Renal pelvis (tissue), 4 donors: ENCODE measurements around the gene PMS1. TPM values are rescaled to one million over a fixed set of nuclear protein-coding genes. Genes with fewer than 3 reads are reported as not detected.
"Not testable (repeated sequence)": the region's sequence is repeated elsewhere in the genome, so short reads cannot be mapped to it uniquely, and the experiment has no call there.

ENCODE experiments used
- DNase-seq: peaks from one replicate; pipeline ENCODE4 v3.0.0-alpha.2; 2013
- polyA plus RNA-seq, 3 donors: library from polyadenylated mRNA; unstranded; fragments of 120-200 nt; gene quantifications; one replicate each; pipeline ENCODE4 v1.2.1, GENCODE V29; 2013; ENCODE audit not compliant: insufficient read length in 3 of 3

Gene PMS1
- polyA plus RNA-seq, 3 donors: 31.7 to 41.6 (median 39.7) TPM

GRCh38 chr2:189858291-189858690, 74.0 kb downstream of the PMS1 start:
- peak; percentile 11 for DNase-seq

DNA sequence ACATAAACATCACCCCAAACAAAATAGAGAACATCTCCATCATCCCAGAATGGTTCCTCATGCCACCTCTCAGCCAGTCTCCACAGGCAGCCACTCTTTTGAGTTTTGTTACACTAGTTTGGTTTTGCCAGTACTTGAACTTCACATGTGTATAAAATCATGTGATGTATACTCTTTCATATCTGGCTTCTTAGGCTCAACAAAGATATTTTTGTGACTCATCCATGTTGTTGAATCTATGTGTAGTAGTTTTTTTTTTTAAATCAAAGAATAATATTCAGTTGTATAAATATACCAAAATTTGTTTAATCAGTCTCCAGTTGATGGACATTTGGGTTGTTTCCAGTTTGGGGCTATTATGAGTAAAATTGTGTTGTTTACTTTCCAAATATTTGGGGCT, 75.9 kb downstream of the PMS1 start:
- no peak for DNase-seq

- no peak for DNase-seq
Measured at GRCh38 chr2:189862751-189863150, 78.5 kb downstream of the PMS1 start.

DNA sequence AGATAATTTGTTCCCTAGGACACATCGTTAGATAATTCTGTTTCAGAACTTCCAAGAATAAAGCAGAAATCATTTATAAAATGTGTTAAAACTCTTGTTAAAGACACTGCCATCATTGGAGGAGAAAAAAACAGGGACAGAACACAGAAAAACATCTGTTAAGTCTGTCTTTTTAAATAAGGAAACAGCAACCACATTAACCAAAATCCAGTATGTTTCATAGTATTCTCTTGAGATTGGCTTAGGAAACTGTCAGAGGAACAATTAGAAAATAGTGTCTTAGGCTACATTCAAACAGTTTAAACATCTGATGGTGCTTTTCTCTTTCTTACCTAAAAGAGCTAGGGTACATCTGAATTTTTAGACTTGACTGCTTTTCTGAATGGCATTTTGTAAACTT, 81.6 kb downstream of the PMS1 start:
- no peak for DNase-seq

DNA sequence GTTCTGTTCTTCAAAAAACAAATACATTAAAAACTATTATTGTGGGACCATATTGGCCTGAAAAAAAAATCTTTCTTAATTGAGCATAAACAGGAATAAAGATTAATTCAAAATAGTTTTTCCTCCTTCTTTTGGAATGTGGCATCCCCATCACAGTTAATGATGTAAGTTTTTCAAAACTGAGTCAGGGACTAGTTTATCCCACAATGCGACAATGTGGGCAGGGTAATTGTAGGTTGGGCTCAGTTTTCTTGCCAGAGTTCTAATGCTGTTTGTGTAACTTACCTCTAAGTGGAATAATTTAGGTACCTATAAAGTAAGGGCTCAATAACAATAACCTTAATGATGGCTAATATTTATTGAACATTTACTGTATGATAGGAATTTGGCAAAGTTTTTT, 82.0 kb downstream of the PMS1 start:
- DNase-seq: no peak

DNA sequence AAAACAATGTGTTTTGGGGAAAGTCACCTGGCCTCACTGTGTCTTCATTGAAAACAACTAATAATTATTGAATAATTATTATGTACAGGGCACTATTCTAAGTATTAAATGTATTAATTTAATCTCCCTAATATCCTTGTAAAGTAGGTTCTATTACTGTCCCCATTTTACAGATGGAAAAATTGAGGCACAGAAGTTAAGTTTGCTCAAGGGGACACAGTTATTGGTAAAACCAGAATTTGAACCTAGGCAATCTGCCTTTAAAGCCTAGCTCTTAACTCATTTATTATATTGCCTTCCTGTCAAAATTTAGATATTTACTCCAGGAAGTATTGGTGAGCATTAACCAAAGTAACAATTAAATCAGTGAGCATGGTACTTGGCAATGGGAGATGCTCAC, 84.6 kb downstream of the PMS1 start:
- no peak for DNase-seq

DNA sequence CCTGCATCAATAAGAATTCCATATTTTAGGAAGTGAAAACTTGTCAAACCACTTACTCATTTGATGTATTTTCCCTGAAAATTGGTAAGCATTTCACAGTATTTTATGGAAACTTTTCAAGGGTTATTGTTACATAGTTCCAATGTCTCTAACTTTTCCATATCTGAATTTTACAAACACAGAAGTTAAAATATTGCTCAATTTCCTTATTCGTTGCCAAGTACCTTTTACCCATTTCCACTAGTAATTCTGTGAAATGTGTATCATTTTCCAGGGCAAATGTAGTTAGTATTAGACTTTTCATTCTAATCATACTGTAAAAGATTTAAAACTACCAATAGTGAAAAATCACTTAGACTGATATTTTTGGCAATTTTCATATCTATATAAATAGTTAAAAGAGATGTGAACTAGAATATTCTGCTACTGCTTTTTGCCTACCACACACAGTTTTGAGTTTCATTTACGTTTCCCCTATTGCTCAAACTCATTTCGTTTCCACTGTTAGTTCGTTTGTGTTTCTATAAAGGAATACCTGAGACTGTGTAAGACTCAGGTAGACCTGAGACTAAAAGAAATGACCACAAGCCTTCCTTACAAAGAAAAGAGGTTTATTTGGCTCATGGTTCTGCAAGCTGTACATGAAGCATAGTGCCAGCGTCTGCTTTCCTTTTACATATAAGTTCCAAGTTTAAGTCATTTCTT, 86.3 kb downstream of the PMS1 start:
- no peak for DNase-seq

DNA sequence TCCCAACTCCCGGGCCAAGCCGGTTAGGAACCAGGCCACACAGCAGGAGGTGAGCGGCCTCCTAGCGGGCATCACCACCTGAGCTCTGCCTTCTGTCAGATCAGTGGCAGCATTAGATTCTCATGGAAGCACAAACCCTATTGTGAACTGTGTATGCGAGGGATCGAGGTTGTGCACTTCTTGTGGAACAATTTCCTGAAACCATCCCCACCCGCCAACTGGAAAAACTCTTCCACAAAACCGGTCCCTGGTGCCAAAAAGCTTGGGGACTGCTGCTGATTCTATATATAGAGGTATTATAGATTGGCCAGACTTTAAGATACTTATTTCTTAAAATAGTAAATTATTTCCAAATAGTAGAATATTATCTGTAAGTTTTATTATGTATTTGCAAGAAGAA, 89.4 kb downstream of the PMS1 start:
- DNase-seq: no peak

GRCh38 chr2:189874586-189875320, 90.5 kb downstream of the PMS1 start:
- DNase-seq: no peak

DNA sequence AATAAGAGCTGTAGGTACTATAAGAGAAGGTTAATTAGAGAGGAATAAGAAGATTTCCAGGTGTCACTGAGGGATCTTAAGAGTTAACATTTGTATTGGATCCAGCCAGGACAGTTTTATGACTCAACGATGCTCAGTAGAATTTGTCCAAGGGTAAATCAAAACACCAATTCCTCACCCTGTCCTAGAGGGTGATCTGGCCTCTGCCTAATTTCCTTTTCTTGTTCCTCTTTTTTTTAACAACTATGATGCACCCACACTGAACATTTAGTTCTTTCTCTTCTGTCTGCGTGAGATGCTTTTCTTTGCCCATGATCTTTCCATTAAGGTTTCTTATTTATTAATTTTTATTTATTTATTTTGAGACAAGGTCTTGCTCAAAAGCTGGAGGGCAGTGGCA, 92.0 kb downstream of the PMS1 start:
- no peak for DNase-seq

DNA sequence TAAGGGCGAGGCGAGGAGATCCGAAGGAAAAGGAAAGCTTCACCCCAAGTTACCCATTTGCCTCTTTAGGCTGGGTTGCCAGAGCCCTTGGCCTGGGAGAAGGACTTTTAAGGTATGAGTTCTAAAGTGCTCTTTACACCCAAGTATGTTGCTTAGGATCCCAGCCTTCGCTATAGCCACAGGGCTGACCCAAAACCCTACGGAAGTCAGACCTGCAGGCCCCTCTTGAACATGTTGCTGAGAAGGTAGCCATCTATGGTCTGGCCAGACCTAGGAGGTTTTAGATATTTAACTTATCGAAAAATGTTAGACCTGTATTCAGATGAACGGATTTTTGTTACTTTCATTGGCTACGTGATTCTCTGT, 95.4 kb downstream of the PMS1 start:
- no peak for DNase-seq

DNA sequence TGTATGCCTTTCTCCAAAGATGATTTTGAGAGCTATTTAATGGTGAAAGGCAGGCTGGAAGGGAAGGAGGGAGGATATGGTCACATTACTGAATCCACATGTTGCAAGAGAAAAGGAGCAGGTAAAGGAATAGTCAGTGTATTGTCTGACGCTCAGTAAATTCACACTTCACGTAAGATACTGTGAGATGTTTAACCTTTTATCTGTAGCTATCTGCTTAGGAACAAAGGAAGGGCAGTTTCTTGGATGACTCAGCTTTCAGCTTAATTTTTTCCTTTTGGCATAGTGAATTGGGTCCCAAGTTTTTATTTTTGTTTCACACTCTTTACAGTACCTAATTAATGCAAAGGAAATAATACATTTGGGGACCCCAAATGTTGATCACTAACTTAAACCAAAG, 96.2 kb downstream of the PMS1 start:
- no peak for DNase-seq

- peak; percentile 65 for DNase-seq
Measured at GRCh38 chr2:189880832-189881492, 96.7 kb downstream of the PMS1 start.

DNA sequence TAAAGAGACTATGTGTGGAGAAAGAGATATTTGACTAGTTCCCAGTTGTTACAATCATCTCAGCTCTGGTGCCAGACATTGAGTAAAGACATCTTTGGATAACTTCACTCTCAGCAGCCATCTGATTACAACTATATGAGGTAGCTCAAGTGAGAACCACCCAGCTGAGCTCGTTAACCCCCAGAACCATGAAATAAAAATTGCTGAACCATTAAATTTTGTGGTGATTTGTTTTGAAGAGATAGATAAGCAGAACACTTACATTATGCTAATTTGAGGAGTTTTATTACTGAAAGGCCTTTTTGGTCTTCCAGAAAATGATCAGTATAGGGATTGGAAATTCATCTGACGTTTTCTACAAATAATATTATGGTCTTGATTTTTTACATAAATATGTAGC, 101.1 kb downstream of the PMS1 start:
- no peak for DNase-seq

DNA sequence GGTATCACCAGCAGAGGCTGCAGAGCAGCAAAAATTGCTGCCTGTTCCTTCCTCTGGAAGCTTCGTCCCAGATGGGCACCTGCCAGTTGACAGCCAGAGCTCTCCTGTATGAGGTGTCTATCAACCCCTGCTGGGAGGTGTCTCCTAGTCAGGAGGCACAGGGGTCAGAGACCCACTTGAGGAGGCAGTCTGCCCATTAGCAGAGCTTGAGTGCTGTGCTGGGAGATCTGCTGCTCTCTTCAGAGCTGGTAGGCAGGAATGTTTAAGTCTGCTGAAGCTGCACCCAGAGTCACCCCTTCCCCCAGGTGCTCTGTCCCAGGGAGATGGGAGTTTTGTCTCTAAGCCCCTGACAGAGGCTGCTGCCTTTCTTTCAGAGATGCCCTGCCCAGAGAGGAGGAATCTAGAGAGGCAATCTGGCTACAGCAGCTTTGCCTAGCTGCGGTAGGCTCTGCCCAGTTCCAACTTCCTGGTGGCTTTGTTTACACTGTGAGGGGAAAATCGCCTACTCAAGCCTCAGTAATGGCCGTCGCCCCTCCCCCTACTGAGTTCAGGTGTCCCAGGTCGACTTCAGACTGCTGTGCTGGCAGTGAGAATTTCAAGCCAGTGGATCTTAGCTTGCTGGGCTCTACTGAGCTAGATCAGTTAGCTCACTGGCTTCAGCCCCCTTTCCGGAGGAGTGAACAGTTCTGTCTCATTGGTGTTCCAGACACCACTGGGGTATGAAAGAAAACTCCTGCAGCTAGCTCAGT, 108.5 kb downstream of the PMS1 start:
- not testable (repeated sequence) for DNase-seq

GRCh38 chr2:189896809-189897208, 112.6 kb downstream of the PMS1 start:
- no peak for DNase-seq

GRCh38 chr2:189899101-189899500, 114.9 kb downstream of the PMS1 start:
- no peak for DNase-seq

DNA sequence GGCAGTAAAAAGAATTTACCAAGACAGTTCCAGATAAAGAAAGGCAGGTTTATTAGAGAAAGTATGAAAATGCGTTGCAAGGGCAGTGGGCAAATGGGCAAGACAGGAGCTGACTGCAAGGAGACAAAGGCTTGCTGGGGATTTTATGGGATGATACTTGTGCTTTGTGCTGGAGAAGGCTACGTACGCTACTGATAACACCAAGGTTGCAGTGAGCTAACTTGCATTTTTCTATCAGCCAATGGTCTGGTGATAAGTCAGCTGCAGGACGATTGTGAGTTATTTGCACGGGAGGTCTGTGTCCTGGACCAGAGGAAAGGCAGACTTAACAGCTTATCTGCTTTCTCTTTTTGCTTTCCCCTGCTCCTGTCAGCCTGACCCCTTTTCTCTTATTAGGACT, 116.5 kb downstream of the PMS1 start:
- no peak for DNase-seq

DNA sequence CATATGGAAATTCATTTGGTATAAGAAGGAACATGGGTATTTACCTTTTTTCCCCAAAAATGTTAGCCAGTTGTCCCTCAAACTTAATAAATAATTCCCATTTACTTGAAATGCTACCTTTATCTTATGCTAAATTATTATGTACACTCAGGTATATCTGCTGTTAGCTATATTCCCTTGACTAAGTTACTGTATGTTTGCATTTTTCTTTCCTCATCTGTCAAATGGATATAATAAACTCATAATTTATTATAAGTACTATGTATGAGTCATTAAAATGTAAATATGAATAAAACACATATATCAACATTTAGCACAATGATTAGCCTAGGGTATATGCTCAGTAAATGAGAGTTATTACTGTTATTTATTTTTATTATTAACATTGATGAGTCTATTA, 117.4 kb downstream of the PMS1 start:
- DNase-seq: no peak

- DNase-seq: no peak
Measured at GRCh38 chr2:189913821-189914220, 129.6 kb downstream of the PMS1 start.

DNA sequence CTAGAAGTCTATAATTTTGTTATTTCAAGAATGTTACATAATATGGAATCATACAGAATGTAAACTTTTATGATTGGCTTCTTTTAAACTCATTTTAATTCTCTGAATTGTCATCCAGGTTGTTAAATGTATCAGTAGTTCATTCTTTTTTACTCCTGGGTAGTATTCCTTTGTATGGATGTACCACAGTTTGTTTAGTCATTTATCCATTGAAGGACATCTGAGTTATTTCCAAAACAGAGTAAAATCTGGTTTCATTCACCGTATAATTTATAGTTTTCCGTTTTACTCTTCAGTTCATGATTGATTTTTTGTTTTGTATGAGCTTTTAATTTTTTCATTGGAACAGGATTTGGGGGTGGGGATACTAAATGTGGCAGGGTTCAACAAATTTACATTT, 132.4 kb downstream of the PMS1 start:
- no peak for DNase-seq
